Endodermal cell (in vitro differentiated cells): ENCODE data around the gene ZIC5. TPM values are rescaled to one million over a fixed set of nuclear protein-coding genes. Genes with fewer than 3 reads are reported as not detected.

Source experiments
- DNase-seq: peaks from one replicate; pipeline ENCODE4 v3.0.0-alpha.2; 2017
- H3K27ac ChIP-seq: 2 replicates; pipeline ENCODE4 v1.5.1; 2013; ENCODE audit warnings: mild to moderate bottlenecking, low read depth, low read length, moderate library complexity
- H3K27me3 ChIP-seq: 2 replicates; pipeline ENCODE4 v1.6.1; 2013; ENCODE audit warnings: mild to moderate bottlenecking, low read length, moderate library complexity; ENCODE audit not compliant: insufficient read depth, control insufficient read depth, poor library complexity, severe bottlenecking
- H3K36me3 ChIP-seq: 2 replicates; pipeline ENCODE4 v1.7.0; 2013; ENCODE audit warnings: mild to moderate bottlenecking, low read length, moderate library complexity; ENCODE audit not compliant: control insufficient read depth, insufficient read depth
- H3K4me1 ChIP-seq: one replicate; pipeline ENCODE4 v1.7.0; 2013; ENCODE audit warnings: low read length; ENCODE audit not compliant: control insufficient read depth, insufficient read depth
- H3K4me3 ChIP-seq: 2 replicates; pipeline ENCODE4 v1.5.1; 2013; ENCODE audit warnings: mild to moderate bottlenecking, low read length, moderate library complexity
- H3K9ac ChIP-seq: 2 replicates; pipeline ENCODE4 v1.6.1; 2013; ENCODE audit warnings: mild to moderate bottlenecking, low read length, moderate library complexity; ENCODE audit not compliant: poor library complexity, severe bottlenecking; ENCODE audit errors: extremely low read depth
- H3K9me3 ChIP-seq: 2 replicates; pipeline ENCODE4 v1.6.1; 2013; ENCODE audit warnings: mild to moderate bottlenecking, low read length, moderate library complexity; ENCODE audit not compliant: control insufficient read depth
- H3K27ac Mint-ChIP-seq: 2 replicates; pipeline ENCODE4 v1.8.0; 2020; ENCODE audit warnings: mixed read lengths
- H3K27me3 Mint-ChIP-seq: 2 replicates; pipeline ENCODE4 v1.8.0; 2021; ENCODE audit warnings: mild to moderate bottlenecking, mixed read lengths; ENCODE audit not compliant: insufficient read depth
- H3K36me3 Mint-ChIP-seq: 2 replicates; pipeline ENCODE4 v1.8.0; 2020; ENCODE audit warnings: low read depth, mixed read lengths
- H3K4me1 Mint-ChIP-seq: 2 replicates; pipeline ENCODE4 v1.8.0; 2020; ENCODE audit warnings: mixed read lengths
- H3K4me3 Mint-ChIP-seq: 2 replicates; pipeline ENCODE4 v1.8.0; 2020; ENCODE audit warnings: mild to moderate bottlenecking, moderate library complexity, mixed read lengths
- H3K9me3 Mint-ChIP-seq: 2 replicates; pipeline ENCODE4 v1.8.0; 2020; ENCODE audit warnings: mild to moderate bottlenecking, mixed read lengths
- CTCF ChIP-seq: fragments of 200-600 bp; sonication (generic); conservative IDR thresholded peaks from 2 replicates; pipeline ENCODE4 v1.5.0; 2021; ENCODE audit warnings: antibody characterized with exemption, mild to moderate bottlenecking
- WGBS, 2 experiments: methylation state at CpG; one replicate each; pipeline versions ENCODE4 v1.1.5 to v1.1.7; 2013; ENCODE audit warnings: missing lambda C conversion rate in 2 of 2, mixed read lengths in 1 of 2; ENCODE audit not compliant: insufficient coverage in 1 of 2, insufficient read length in 1 of 2; 5-methylcytosine and 5-hydroxymethylcytosine counted together
- total RNA-seq, 2 donors: library from RNA; stranded (reverse); fragmentation: NEBNext Ultra II Directional in 1 of 2; extraction: Animal tissue kit (Norgen Biotek cat#: 25700) in 1 of 2; gene quantifications; 2 replicates in 1 of 2; 3 replicates in 1 of 2; pipeline ENCODE4 v1.2.1, GENCODE V29; 2021

The ZIC5 gene
- total RNA-seq, 2 donors from 2014 or later: 11.0 to 13.7 TPM

- Histone ChIP-seq H3K27ac (peak overlapping the region; percentile 98), H3K9me3 (no peaks in the 10 kb centered on the region), H3K9ac (no peak overlapping the region), H3K4me1 (peaks cover 3% of the 10 kb centered on the region), H3K36me3 (peaks cover 5% of the 10 kb centered on the region), H3K27me3 (peaks cover 77% of the 10 kb centered on the region), H3K4me3 (peak overlapping the region; percentile 82)
- TF ChIP-seq CTCF: no peak
- peaks cover 53% of the 10 kb centered on the region for H3K4me1 Mint-ChIP-seq
- H3K27me3 Mint-ChIP-seq: peaks cover 81% of the 10 kb centered on the region
- no peak for DNase-seq
- peaks cover 5% of the 10 kb centered on the region for H3K36me3 Mint-ChIP-seq
- peak overlapping the region; percentile 70 for H3K4me3 Mint-ChIP-seq
- 7 to 8% methylated on average over 8 to 10 of the region's 10 CpGs for WGBS, 2 experiments
- H3K9me3 Mint-ChIP-seq: no peaks in the 10 kb centered on the region
- H3K27ac Mint-ChIP-seq: no peak overlapping the region
These were observed 12.4 kb downstream of the ZIC5 start for GRCh38 chr13:99959127-99959539.

GRCh38 chr13:99958406-99959126 is 13.0 kb downstream of the ZIC5 start:
- Histone ChIP-seq H3K9ac (no peak overlapping the region), H3K4me3 (peak overlapping the region; percentile 82), H3K36me3 (no peaks in the 10 kb centered on the region), H3K9me3 (no peaks in the 10 kb centered on the region), H3K27ac (peak overlapping the region; percentile 98), H3K27me3 (peaks cover 82% of the 10 kb centered on the region), H3K4me1 (peaks cover 3% of the 10 kb centered on the region)
- Mint-ChIP-seq H3K4me1 (peaks cover 53% of the 10 kb centered on the region), H3K4me3 (peak overlapping the region; percentile 70), H3K36me3 (peaks cover under 1% of the 10 kb centered on the region), H3K27me3 (peaks cover 85% of the 10 kb centered on the region), H3K9me3 (no peaks in the 10 kb centered on the region), H3K27ac (no peak overlapping the region)
- TF ChIP-seq CTCF: no peak
- WGBS, 2 experiments: 4% methylated on average over 24 to 35 of the region's 35 CpGs
- peak; percentile 84 for DNase-seq

GRCh38 chr13:99956473-99957349 is 14.9 kb downstream of the ZIC5 start:
- no peaks in the 10 kb centered on the region for H3K9me3 Mint-ChIP-seq
- peak overlapping the region; percentile 15 for H3K9ac ChIP-seq
- no peaks in the 10 kb centered on the region for H3K36me3 Mint-ChIP-seq
- no peaks in the 10 kb centered on the region for H3K9me3 ChIP-seq
- H3K4me3 ChIP-seq: peak overlapping the region; percentile 81
- TF ChIP-seq CTCF: peak; percentile 47
- DNase-seq: peak; percentile 85
- H3K27me3 ChIP-seq: peaks cover 98% of the 10 kb centered on the region
- H3K27me3 Mint-ChIP-seq: peaks cover 91% of the 10 kb centered on the region
- H3K36me3 ChIP-seq: no peaks in the 10 kb centered on the region
- H3K27ac Mint-ChIP-seq: peak overlapping the region; percentile 38
- H3K4me1 ChIP-seq: peaks cover 3% of the 10 kb centered on the region
- peak overlapping the region; percentile 78 for H3K27ac ChIP-seq
- H3K4me3 Mint-ChIP-seq: peak overlapping the region; percentile 70
- WGBS, 2 experiments: 0 to 1% methylated on average over 27 to 67 of the region's 68 CpGs
- H3K4me1 Mint-ChIP-seq: peaks cover 47% of the 10 kb centered on the region
